CD14-positive monocyte (primary cell): ENCODE results near the gene KRTAP6-2. TPM values are rescaled to one million over a fixed set of nuclear protein-coding genes. Genes with fewer than 3 reads are reported as not detected.

Experiments used
- DNase-seq, 3 donors: peaks; one replicate each; pipeline ENCODE4 v3.0.0-alpha.2; 2011 to 2022
- H2AFZ ChIP-seq: 2 replicates; pipeline ENCODE4 v1.6.0; 2012; ENCODE audit warnings: mild to moderate bottlenecking, low read depth, low read length, inconsistent platforms; ENCODE audit not compliant: insufficient read depth, poor library complexity, severe bottlenecking
- H3K27ac ChIP-seq, 2 donors: 1 replicate in 1 of 2; 2 replicates in 1 of 2; pipeline ENCODE4 v1.5.1; 2012 to 2013; ENCODE audit warnings: low read length in 2 of 2, control low read depth in 1 of 2, inconsistent platforms in 1 of 2, low read depth in 1 of 2, mild to moderate bottlenecking in 1 of 2
- H3K27me3 ChIP-seq, 2 donors: one replicate each; pipeline versions ENCODE4 v1.6.0 to v1.6.1; 2011 to 2013; ENCODE audit warnings: low read length in 2 of 2; ENCODE audit not compliant: control insufficient read depth in 2 of 2, insufficient read depth in 2 of 2
- H3K36me3 ChIP-seq, 2 donors: replicated peaks in 1 of 2; 1 replicate in 1 of 2; 2 replicates in 1 of 2; pipeline versions ENCODE4 v1.5.1 to v1.6.1; 2012 to 2013; ENCODE audit warnings: low read length in 2 of 2, control low read depth in 1 of 2, inconsistent platforms in 1 of 2, mild to moderate bottlenecking in 1 of 2; ENCODE audit not compliant: insufficient read depth in 2 of 2, control insufficient read depth in 1 of 2
- H3K4me1 ChIP-seq, 2 donors: 1 replicate in 1 of 2; 2 replicates in 1 of 2; pipeline versions ENCODE4 v1.5.1 to v1.6.1; 2012 to 2013; ENCODE audit warnings: low read length in 2 of 2, control low read depth in 1 of 2, inconsistent platforms in 1 of 2, mild to moderate bottlenecking in 1 of 2, moderate library complexity in 1 of 2; ENCODE audit not compliant: insufficient read depth in 2 of 2, control insufficient read depth in 1 of 2
- H3K4me2 ChIP-seq: replicated peaks from 2 replicates; pipeline ENCODE3; 2012; ENCODE audit warnings: low read length, moderate library complexity, mild to moderate bottlenecking; ENCODE audit not compliant: poor library complexity, severe bottlenecking; ENCODE audit errors: extremely low read depth
- H3K4me3 ChIP-seq, 3 experiments: fragments of 200-600 bp in 1 of 3; sonication (generic) in 1 of 3; replicated peaks in 1 of 3; 1 replicate in 2 of 3; 2 replicates in 1 of 3; pipeline ENCODE4 v1.5.1; 2011 to 2013; ENCODE audit warnings: low read length in 3 of 3, mild to moderate bottlenecking in 3 of 3, control low read depth in 2 of 3, low read depth in 2 of 3, inconsistent platforms in 1 of 3, moderate library complexity in 1 of 3
- H3K79me2 ChIP-seq: 2 replicates; pipeline ENCODE4 v1.6.0; 2012; ENCODE audit warnings: mild to moderate bottlenecking, control low read depth, inconsistent platforms, low read length, moderate library complexity; ENCODE audit not compliant: insufficient read depth
- H3K9ac ChIP-seq: 2 replicates; pipeline ENCODE4 v1.6.0; 2017; ENCODE audit warnings: low read length, mild to moderate bottlenecking; ENCODE audit not compliant: insufficient read depth, poor library complexity, severe bottlenecking
- H3K9me3 ChIP-seq, 2 donors: replicated peaks in 1 of 2; 1 replicate in 1 of 2; 2 replicates in 1 of 2; pipeline versions ENCODE4 v1.5.1 to v1.6.1; 2012 to 2013; ENCODE audit warnings: low read length in 2 of 2, control low read depth in 1 of 2; ENCODE audit not compliant: control insufficient read depth in 1 of 2, insufficient read depth in 1 of 2
- H4K20me1 ChIP-seq: 2 replicates; pipeline ENCODE4 v1.6.0; 2012; ENCODE audit warnings: mild to moderate bottlenecking, low read length, control low read depth, moderate library complexity; ENCODE audit not compliant: insufficient read depth
- H3K27ac Mint-ChIP-seq, 7 donors: one replicate each; pipeline ENCODE4 v1.8.0; 2020; ENCODE audit warnings: mild to moderate bottlenecking in 7 of 7, mixed read lengths in 7 of 7, moderate library complexity in 6 of 7, inconsistent platforms in 2 of 7
- H3K27me3 Mint-ChIP-seq, 3 donors: one replicate each; pipeline ENCODE4 v1.8.0; 2021 to 2022; ENCODE audit warnings: low read depth in 3 of 3, mild to moderate bottlenecking in 3 of 3, mixed read lengths in 3 of 3, moderate library complexity in 3 of 3, inconsistent platforms in 1 of 3
- H3K36me3 Mint-ChIP-seq, 2 donors: one replicate each; pipeline ENCODE4 v1.8.0; 2020; ENCODE audit warnings: mixed read lengths in 2 of 2, inconsistent platforms in 1 of 2, mild to moderate bottlenecking in 1 of 2
- H3K4me1 Mint-ChIP-seq: one replicate; pipeline ENCODE4 v1.8.0; 2020; ENCODE audit warnings: mild to moderate bottlenecking, mixed read lengths
- H3K4me3 Mint-ChIP-seq, 2 donors: one replicate each; pipeline ENCODE4 v1.8.0; 2020; ENCODE audit warnings: mild to moderate bottlenecking in 2 of 2, mixed read lengths in 2 of 2, moderate library complexity in 1 of 2
- H3K9me3 Mint-ChIP-seq, 7 donors: one replicate each; pipeline ENCODE4 v1.8.0; 2020 to 2022; ENCODE audit warnings: mixed read lengths in 7 of 7, mild to moderate bottlenecking in 6 of 7, moderate library complexity in 6 of 7, inconsistent platforms in 2 of 7
- WGBS: methylation state at CpG from one replicate; pipeline ENCODE4 v1.1.5; 2013; ENCODE audit warnings: missing lambda C conversion rate; ENCODE audit not compliant: insufficient coverage; 5-methylcytosine and 5-hydroxymethylcytosine counted together
- intact Hi-C, 2 donors: fragments of 100-400 bp; cut with micrococcal nuclease; formaldehyde crosslinking; loops; one replicate each; pipeline versions ENCODE4 v1.15.0 to v1.15.1; 2023
- polyA plus RNA-seq, 3 donors: library from polyadenylated mRNA; depleted of rRNA in 1 of 3; unstranded in 2 of 3; stranded (reverse) in 1 of 3; fragments of 300-500 nt in 2 of 3; fragments of >200 nt in 1 of 3; fragmentation: Illumina TruSeq in 2 of 3; gene quantifications; 1 replicate in 2 of 3; 2 replicates in 1 of 3; pipeline ENCODE4 v1.2.3, GENCODE V29; 2012 to 2021
- TF ChIP-seq, protein P1 (sequence below): fragments of 200-600 bp; IDR thresholded peaks from one replicate; pipeline ENCODE4 v1.8.0; 2022; ENCODE audit warnings: antibody characterized with exemption, mild to moderate bottlenecking

Gene KRTAP6-2
- polyA plus RNA-seq, 3 donors: not detected

DNA sequence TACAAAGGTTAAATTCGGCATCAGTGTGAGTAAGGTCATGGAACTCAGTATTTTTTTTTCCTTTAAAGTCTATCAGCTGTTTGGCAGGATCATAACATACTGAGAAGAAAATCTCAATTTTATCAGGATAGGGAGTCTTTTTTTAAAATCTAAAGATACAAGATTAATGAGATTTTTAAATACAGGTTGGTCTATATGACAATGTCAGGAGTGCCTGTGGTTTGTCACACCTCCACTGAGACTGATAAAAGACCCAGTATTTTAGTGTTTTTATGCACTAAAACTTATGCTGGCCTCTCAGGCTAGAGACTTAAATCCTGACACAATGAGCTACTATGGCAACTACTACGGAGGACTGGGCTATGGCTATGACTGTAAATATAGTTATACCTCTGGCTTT, 43.9 kb upstream of the KRTAP6-2 start, which contains the start of gene KRTAP20-3:
KRTAP20-3 (plus strand) TSS at position 301 of the 400 bp plus-strand sequence.
- H2AFZ ChIP-seq: no peak within 1 kb of the TSS
- no peak within 1 kb of the TSS for H3K4me3 ChIP-seq
- H3K36me3 ChIP-seq: no peaks in the 10 kb centered on the region
- Mint-ChIP-seq H3K27ac (no peak within 1 kb of the TSS), H3K4me1 (no peaks in the 10 kb centered on the region), H3K36me3 (no peaks in the 10 kb centered on the region), H3K27me3 (no peaks in the 10 kb centered on the region), H3K9me3 (peaks cover 0 to 10% (median 4%) of the 10 kb centered on the region in 7 donors), H3K4me3 (no peak within 1 kb of the TSS)
- no peak within 1 kb of the TSS for H3K9ac ChIP-seq
- WGBS: 100% methylated on average over 1 of the region's 2 CpGs
- H3K4me1 ChIP-seq: no peaks in the 10 kb centered on the region
- H3K4me2 ChIP-seq: no peak within 1 kb of the TSS
- H3K79me2 ChIP-seq: no peaks in the 10 kb centered on the region
- H3K9me3 ChIP-seq: peaks cover 6 to 13% of the 10 kb centered on the region in 2 donors
- intact Hi-C loops: no loop called here
- H3K27ac ChIP-seq: no peak within 1 kb of the TSS
- DNase-seq: no peak
- no peaks in the 10 kb centered on the region for H4K20me1 ChIP-seq
- H3K27me3 ChIP-seq: no peaks in the 10 kb centered on the region
- TF ChIP-seq, protein P1, sequence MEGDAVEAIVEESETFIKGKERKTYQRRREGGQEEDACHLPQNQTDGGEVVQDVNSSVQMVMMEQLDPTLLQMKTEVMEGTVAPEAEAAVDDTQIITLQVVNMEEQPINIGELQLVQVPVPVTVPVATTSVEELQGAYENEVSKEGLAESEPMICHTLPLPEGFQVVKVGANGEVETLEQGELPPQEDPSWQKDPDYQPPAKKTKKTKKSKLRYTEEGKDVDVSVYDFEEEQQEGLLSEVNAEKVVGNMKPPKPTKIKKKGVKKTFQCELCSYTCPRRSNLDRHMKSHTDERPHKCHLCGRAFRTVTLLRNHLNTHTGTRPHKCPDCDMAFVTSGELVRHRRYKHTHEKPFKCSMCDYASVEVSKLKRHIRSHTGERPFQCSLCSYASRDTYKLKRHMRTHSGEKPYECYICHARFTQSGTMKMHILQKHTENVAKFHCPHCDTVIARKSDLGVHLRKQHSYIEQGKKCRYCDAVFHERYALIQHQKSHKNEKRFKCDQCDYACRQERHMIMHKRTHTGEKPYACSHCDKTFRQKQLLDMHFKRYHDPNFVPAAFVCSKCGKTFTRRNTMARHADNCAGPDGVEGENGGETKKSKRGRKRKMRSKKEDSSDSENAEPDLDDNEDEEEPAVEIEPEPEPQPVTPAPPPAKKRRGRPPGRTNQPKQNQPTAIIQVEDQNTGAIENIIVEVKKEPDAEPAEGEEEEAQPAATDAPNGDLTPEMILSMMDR: no peak

DNA sequence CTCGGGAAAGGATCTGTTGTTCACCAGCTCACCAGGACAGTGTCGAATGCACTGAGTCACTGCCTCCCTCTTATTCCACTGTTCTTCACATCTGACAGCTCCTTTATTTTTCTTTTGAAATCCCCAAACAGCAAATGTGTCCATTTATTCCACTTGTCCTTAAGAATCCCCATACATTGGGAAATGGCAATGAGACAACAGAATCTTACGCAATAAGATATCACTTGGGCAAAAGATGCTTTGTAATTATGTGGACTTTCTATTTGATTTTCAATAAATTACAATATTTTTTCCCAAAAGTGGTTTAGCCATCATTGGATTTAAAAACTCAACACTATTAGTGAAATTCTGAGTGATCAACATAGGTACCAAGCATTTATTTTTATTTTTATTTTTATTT, 40.0 kb upstream of the KRTAP6-2 start:
- Mint-ChIP-seq H3K27me3 (no peaks in the 10 kb centered on the region), H3K27ac (no peak overlapping the region), H3K4me1 (no peaks in the 10 kb centered on the region), H3K36me3 (no peaks in the 10 kb centered on the region), H3K4me3 (no peak overlapping the region), H3K9me3 (peaks cover 0 to 10% (median 3%) of the 10 kb centered on the region in 7 donors)
- TF ChIP-seq, protein P1: no peak
- no peak overlapping the region for H3K9ac ChIP-seq
- H3K27me3 ChIP-seq: no peaks in the 10 kb centered on the region
- H2AFZ ChIP-seq: no peak overlapping the region
- intact Hi-C loops: no loop called here
- H3K79me2 ChIP-seq: no peaks in the 10 kb centered on the region
- WGBS: no CpG with 5 or more reads among the region's 3 CpGs
- no peaks in the 10 kb centered on the region for H3K4me1 ChIP-seq
- H4K20me1 ChIP-seq: no peaks in the 10 kb centered on the region
- no peaks in the 10 kb centered on the region for H3K36me3 ChIP-seq
- H3K27ac ChIP-seq: no peak overlapping the region
- no peak for DNase-seq
- peaks cover 9 to 13% of the 10 kb centered on the region in 2 donors for H3K9me3 ChIP-seq
- no peak overlapping the region for H3K4me2 ChIP-seq
- no peak overlapping the region for H3K4me3 ChIP-seq
